ENCODE data around the gene TPSD1.

Gene TPSD1

GRCh38 chr16:1299012-1299867, 43.4 kb downstream of the TPSD1 start:
- no peak for DNase-seq (ENCODE audit: low read depth, low spot score)

- no peak for DNase-seq (ENCODE audit: low read depth, low spot score)
Observed at GRCh38 chr16:1299868-1300203, 44.0 kb downstream of the TPSD1 start.

- peak; percentile 84 for DNase-seq (ENCODE audit: low read depth, low spot score)
Observed at GRCh38 chr16:1300664-1301476, 45.0 kb downstream of the TPSD1 start.

GRCh38 chr16:1301562-1301961, 45.7 kb downstream of the TPSD1 start:
- DNase-seq (ENCODE audit: low read depth, low spot score): no peak

- no peak for DNase-seq (ENCODE audit: low read depth, low spot score)
Observed at GRCh38 chr16:1305823-1306222, 50.0 kb downstream of the TPSD1 start.

- DNase-seq (ENCODE audit: low read depth, low spot score): no peak
Observed at GRCh38 chr16:1306334-1306733, 50.5 kb downstream of the TPSD1 start.

- DNase-seq (ENCODE audit: low read depth, low spot score): peak; percentile 57
Observed at GRCh38 chr16:1308036-1308976, 52.4 kb downstream of the TPSD1 start.

Data from ELF-1 (cell line).